GM18499 (cell line): ENCODE measurements around the gene TRIM65.

Experiments
- ATAC-seq: cut with Tn5 transposase; IDR thresholded peaks from one replicate; pipeline ENCODE4 v1.9.1; 2021; ENCODE audit warnings: moderate number of reproducible peaks; ENCODE audit not compliant: insufficient read depth, unreplicated experiment

TRIM65 gene, protein sequence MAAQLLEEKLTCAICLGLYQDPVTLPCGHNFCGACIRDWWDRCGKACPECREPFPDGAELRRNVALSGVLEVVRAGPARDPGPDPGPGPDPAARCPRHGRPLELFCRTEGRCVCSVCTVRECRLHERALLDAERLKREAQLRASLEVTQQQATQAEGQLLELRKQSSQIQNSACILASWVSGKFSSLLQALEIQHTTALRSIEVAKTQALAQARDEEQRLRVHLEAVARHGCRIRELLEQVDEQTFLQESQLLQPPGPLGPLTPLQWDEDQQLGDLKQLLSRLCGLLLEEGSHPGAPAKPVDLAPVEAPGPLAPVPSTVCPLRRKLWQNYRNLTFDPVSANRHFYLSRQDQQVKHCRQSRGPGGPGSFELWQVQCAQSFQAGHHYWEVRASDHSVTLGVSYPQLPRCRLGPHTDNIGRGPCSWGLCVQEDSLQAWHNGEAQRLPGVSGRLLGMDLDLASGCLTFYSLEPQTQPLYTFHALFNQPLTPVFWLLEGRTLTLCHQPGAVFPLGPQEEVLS

DNA sequence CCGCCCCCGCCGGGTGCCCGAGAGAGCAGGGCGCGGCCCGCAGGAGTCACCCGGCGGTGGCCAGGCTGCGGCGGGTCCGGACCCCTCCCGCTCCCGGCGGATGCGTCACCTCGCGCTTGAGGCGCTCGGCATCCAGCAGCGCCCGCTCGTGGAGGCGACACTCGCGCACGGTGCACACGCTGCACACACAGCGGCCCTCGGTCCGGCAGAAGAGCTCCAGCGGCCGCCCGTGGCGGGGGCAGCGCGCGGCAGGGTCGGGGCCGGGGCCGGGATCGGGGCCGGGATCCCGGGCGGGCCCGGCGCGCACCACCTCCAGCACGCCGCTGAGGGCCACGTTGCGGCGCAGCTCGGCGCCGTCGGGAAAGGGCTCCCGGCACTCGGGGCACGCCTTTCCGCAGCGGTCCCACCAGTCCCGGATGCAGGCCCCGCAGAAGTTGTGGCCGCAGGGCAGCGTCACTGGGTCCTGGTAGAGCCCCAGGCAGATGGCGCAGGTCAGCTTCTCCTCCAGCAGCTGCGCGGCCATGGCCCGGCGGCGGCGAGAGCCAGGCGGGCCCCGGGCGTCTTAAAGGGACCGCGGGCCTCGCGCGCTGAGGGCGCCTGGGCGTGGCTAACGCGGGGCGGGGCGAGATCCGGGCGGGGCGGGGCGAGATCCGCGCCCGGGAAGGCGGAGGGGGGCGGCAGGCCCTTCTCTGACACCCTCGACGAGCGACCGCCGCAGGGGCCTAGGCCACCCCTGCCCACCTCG is at the start of gene TRIM65:
Gene TRIM65 (minus strand): TSS at position 537 of the 745 bp plus-strand sequence. CDS start 14 bp downstream, at position 523.
- no peak for ATAC-seq

DNA sequence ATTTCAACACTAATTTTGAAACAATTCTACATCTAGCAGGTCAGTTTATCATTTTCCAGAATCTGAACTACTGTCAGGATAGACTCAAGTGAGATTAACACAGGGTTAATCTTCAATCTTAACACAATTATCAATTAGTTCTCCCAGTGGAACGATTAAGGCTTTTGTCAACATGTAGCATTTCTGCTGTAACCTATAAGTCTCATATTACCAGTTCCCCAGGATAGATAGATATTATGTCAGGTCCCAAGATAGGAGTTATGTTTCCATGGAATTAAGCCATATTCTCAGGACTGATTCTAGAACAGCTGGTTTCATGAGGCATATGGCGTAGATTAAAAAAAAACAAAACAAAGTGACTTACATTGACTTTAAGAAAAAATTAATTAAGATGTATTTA is 48.5 kb upstream of the TRIM65 start:
- no peak for ATAC-seq

DNA sequence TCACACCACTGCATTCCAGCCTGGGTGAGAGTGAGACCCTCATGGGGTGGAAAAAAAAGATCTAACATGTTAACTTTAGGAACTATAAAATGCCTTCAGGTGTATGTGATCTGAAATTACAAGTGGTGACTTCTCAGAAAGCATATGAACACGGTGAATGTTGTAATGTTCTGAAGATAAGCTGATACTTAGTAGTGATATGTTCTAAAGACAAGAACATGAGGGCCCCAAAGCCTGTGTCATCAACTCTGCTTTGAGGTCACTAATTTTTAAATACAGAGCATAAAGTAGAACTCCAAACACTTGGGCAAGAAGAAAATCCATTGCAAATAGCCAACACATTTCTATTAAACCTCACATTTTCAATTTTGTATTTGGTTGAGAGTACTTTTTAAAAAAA is 46.7 kb upstream of the TRIM65 start:
- no peak for ATAC-seq

DNA sequence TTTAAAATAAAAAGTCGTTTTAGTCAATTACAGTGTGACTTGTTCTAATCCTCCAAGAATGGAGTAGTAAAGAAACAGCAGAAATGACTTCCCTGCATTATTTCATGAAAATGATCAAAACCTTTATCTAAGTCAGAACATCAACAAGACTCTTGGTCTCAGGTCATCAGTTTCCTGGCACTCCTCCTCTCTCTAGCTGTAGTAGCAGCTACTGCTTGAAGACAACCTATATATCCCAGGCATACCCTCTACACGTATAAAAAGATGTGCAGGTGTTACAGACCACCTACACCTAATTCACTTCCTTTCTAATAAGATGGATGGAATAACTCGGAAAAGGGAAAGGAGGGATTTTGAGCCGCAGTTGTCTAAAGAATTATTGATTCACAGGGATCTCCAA is 45.7 kb upstream of the TRIM65 start:
- no peak for ATAC-seq

DNA sequence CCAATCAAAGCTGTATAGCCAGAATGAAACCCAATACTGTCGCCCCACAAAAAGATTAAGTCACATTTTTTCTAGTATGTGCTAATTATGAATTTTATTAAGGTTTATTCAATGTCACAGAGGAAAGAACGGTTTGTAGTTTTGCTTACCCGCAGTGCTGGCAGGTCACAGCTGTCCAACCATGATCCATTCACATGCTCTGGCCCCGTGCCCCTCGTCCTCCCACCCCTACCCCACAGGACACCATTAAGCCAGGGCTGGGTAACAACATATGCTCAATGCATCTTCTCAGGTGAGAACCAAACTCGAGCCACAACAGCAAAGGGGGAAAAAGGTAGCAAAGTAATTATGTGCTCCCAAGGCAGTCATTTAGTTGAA is 44.7 kb upstream of the TRIM65 start:
- no peak for ATAC-seq

DNA sequence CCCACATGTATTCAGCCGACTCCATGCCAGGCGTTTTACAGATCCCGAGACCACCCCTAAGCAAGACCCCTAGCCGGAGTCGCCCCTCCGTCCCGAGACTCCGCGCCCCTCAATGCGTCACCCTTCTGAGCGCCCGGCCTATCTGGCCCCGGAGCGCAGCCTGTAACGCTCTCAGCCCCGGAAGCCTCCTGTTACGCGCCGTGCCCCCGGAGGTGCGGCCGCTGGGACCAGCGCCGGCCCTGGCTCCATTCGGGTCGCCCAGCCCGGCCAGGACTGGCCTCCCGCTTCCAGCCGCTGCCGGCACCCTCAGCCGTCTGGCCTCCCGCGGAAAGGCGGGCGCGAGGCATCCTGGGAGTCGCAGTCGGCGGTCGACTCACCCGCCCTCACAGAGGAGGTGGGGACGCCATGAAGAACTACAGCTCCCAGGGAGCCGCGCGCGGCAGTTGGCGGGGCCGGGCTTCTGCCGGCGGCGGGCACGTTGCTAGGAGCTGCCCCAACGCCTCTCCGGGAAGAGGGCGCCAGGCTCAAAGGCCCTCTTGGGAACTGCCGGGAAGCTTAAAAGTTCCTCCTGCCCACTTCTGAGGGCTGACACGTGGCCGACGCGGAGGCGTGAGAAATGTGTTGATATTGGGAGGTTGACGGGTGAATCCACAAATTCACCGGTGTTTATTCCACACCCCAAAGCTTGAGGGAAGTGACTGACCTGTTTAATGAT is 44.1 kb upstream of the TRIM65 start, which contains the start of gene FBF1:
Gene FBF1 (minus strand): TSS at position 316 of the 715 bp plus-strand sequence. CDS start 2,893 bp downstream, outside the sequence.
- peak; percentile 49 for ATAC-seq

DNA sequence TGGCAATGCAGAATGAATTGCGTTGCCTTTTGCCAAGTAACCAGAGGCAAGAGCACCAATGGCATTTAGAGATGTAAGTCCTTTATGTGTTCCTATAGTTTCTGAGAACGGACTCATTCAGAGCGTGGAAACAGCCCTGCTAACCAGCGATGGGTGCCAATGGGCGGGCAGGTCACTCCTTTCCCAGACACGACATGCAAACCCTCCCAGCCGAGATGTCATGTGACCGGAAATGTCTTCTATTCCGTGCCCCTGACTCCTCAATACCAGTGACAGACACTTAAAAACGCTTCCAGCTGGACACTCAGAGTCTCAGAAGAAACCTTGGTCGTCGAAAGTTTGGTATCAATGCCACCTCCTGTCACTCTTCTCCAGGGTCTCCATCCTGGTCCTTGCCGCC is 40.9 kb upstream of the TRIM65 start:
- no peak for ATAC-seq

DNA sequence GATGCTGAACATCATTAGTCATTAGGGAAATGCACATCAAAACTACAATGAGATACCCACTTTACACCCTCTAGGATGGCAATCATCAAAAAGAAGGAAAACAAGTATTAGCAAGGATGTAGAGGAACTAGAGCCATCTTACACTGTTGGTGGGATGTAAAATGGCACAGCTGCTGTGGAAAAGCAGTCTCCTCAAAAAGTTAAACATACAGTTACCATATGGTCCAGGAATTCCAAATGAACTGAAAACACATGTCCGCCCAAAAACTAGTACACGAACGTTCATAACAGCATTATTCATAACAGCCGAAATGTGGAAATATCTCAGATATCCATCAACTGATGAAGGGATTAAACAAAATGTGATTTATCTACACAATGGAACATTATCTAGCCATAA is 37.1 kb upstream of the TRIM65 start:
- ATAC-seq: no peak

DNA sequence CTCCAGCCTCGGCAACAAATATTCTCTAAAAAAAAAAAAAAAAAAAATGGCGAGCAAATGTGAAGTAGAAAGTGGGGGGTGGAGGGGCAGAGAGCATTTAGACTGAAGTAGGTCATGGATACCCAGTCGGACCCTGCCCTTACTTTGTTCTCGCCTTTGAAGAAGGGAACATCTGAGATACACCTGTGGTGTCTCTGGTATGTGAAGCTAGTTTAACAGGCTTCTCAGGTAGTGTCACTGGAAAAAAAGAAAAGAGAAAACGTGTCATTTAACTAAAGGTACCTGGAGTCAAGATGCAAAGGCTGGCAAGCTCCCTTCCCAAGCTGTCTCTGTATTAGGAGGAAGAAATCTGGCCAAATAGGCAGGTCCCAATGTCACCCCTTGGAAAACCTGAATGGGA is 36.1 kb upstream of the TRIM65 start:
- ATAC-seq: no peak

DNA sequence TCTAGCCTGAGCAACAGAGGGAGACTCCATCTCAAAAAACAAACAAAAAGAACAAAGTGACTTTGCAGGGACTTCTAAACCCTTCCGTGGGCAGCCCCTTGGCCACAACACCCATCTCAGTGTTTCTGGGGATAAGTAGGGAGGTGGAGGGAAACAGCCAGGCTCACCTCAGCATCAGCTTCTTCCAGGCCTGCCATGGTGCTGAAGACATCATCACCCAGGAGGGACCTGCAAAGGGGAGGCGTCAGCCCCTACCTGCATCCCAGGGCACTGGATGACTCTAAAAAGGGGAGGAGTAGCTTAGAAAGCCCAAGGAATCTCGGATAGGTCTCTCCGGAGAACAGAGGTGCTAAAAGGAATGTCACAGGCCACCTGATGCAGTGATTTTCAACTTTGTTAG is 34.3 kb upstream of the TRIM65 start:
- no peak for ATAC-seq

DNA sequence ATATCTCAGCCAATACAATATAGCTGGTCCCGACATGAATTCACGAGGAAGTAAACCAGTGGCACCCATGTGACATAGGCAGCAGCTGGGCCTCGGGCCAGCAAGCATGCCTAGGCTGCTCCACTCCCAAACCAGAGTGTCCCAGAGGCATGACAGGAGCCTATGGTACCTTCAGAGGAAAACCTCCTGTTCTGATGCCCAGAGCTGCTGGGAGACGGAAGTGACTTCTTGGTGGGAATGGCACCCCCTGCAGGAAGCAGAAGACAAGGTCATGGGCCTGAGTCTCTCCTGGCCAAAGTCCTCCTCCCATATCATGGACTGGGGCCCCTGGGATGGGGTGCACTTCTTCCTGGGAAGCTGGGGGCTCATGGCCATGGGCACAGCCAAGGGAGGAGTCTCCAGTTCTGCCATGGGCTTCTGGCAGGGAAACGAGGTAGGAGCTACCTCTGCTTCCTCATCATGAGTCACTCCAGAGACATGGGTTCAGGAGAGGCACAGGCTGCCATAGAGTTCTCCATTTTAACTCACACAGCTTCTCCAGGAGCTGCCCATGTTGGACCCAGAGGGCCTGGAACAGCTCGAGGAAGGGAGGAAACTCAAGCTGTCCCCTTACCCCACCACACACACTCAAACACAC is 30.7 kb upstream of the TRIM65 start:
- no peak for ATAC-seq

DNA sequence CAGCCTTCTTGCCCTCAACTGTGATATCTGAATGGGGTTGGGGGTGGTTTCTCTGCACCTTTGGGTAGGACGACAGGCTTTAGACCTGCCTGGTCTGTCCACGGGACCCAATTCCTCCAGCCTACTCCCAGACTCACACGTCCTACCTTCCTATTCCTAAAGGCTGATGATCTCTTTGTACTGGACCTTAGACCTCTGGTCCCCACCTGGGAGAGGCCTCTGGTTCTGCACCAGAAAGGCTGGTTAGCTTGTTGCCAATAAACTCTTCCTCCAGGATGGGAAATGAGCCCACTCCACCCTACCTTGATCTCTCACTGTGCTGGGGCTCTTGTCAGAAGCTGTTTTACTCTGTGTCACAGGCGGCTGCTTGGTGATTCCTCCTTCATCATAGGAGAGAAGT is 29.7 kb upstream of the TRIM65 start:
- no peak for ATAC-seq

DNA sequence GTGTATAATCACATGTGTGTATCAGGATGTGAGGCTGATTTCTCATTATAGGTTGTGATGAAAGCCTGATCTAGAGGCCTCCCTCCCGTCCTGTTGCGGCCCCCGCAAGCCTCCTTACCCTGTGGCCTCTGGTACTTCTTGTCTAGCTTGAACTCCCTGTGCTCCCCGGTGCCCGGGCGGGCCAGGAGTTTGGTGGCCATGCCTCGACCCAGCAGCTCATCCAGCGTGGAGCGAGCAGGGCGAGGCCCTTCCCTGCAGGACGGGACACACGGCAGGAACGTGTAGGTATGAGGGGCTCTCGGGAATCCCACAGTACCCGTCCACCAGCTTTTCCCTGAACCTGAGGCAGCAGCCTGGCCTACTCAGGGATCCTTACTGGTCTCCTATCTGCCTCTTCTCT is 29.2 kb upstream of the TRIM65 start:
- no peak for ATAC-seq

DNA sequence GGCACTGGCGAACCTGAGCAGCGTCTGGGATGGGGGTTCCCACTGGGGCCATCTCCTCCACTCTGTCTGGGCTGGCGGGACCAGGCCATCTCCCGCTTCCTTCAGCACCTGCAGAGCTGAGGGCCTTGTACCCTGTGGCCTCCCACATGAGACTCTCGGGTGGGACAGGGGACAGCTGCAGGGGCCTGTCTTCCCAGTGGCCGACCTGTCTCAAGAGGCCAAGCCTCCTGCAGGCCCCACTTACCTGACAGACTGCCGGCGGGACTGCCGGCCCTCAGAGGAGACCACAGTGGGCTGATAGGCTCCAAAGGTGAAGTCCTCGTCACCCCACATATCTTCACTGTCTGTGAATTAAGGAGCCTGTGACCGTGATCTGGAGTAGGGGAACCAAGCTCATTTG is 28.4 kb upstream of the TRIM65 start:
- ATAC-seq: no peak

DNA sequence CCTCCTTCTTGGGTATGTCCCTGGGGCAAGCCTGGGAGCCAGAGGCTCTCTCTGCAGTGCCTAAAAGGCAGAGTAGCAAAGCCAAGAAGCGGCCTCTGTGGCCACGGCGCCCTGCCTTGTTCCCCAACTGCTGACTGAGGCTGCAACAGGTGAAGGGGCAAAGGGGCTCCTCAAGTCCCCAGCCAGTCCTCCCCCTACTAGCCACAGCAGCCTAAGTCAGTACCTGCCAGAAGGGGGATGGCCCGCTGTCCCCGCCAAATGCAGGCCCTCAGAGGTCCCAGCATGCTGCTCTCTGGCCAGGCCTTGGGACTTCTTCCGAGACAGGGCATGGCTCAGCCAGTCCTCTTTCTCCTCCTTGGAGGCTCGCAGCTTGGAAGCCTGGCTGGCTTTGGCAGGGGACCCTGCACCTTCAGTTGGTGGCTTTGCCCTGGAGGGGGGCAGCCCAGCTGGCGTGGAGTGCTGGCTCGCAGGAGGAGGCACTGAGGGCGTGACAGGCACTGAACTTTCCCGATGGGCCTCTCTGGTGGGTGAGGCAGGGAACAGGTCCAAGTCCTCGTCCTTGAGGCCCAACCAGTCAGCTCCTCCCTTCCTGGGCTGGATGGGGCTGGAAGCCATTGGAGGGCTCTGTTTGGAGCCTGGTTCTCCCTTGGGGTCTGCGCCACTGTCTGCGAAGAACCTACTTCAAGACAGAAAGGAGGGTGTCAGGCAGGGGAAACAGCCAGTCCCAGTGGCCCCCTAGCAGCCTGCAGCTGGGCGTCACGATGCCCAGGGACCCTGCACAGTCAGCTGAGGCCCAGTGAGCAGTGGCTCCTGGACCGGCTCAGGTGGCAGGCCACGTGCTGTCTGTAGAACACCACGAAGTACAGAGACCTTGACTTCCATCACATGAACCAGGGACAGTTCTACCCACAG is 26.5 kb upstream of the TRIM65 start:
- ATAC-seq: no peak

DNA sequence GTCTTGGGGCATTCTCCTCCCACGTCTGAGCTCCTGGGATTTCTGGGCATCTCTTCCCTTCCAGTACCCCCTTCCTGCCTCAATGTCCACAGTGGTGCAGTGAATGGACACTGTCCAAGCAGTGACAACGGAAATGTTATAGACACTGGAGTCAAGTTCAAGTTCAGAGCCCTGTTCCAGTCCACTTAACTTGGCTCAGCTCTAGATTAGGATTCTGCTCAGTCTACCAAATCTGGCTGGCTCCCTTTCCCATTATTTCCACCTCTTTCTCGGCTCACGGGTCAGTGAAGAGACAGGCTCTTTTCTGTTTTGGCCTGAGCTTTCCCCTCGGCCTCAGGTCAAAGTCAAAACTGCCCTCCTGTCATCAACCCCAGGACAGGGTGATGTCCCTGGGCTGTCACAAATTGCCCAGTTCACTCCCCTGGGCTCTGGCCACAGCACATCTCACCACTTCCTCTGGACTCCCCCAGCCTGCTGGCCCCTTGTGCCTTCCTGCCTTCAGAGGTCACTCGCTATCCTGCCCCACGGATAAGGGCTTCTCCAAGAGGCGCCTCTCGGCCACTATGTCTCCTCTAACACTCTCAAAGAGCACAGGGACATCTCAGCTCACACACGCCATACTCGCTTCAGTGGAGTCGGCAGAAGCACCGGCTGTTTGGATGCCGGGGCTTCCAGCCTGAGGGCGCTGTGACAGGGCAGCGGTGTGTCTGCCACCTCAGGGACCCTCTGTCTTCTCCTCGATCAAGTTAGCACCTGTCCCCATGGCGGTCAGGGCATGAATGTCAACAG is 25.6 kb upstream of the TRIM65 start:
- ATAC-seq: no peak

DNA sequence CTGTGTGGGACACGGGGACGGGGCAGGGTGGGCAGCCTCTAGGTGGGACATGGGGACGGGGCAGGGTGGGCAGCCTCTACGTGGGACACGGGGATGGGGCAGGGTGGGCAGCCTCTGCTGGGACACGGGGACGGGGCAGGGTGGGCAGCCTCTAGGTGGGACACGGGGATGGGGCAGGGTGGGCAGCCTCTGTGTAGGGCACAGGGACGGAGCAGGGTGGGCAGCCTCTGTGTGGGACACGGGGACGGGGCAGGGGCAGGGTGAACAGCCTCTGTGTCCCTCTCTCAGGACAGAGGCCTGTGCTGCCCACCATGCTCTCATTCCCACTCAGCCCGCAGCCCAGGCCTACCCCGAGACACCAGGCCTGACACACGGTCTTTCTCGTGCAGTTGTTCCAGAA is 24.8 kb upstream of the TRIM65 start:
- no peak for ATAC-seq

DNA sequence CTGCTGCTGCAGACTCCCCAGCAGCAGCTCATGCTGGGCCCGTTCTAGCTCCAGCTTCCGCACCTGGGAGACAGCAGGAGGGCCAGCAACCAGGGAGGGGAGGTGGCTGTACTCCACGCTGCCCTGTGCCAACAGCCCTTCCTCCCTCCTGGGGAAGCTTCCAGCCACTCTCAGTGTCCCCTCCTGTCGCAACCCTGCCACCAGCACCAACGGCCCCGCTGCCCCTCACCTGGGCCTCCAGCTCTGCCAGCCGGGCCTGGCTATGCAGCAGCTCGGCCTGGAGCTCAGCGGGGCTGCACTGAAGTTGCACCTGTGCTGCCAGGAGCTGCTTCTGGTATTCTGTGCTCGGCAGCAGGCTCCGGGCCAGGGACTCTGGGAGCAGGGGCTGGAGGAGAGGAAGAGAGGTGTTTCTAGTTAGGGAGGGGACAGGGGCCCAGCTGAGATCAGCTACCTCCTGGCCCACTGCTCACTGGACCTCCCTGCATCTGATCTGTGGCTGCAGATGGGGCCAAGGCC is 23.4 kb upstream of the TRIM65 start:
- ATAC-seq: no peak
